ENCODE measurements around the gene MS4A6A. TPM values are rescaled to one million over a fixed set of nuclear protein-coding genes. Genes with fewer than 3 reads are reported as not detected.
A peak's percentile ranks its signal among the peaks of the same experiment; 100 is the strongest.
"Not testable (repeated sequence)": the region's sequence is repeated elsewhere in the genome, so short reads cannot be mapped to it uniquely, and the experiment has no call there.

The MS4A6A gene
- total and polyA plus RNA-seq, 5 experiments from 2014 or later: 1.2 to 2.6 (median 2.0) TPM; not detected in 1

DNA sequence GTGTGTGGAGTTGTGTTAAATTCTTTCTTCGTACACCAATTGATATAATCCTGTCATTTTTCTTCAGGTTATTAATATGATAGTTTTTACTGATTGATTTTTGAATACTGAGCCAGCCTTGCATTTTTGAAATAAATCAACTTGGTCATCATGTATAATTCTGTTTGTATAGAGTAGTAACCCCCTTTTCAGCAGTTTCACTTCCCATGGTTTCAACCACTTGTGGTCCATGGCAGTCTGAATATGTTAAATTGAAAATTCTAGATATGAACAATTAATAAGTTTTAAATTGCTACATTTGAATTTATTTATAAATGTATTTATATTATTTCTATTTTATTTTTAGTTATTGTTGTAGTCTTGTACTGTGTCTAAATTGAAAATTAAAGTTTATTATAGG is 32.6 kb downstream of the MS4A6A start:
- Mint-ChIP-seq H3K4me3 (no peak overlapping the region), H3K27me3 (no peaks in the 10 kb centered on the region), H3K9me3 (peaks cover 0 to 10% (median 0%) of the 10 kb centered on the region in 9 donors), H3K27ac (no peak overlapping the region), H3K36me3 (peaks cover 0 to 1% (median 0%) of the 10 kb centered on the region in 3 donors), H3K4me1 (no peaks in the 10 kb centered on the region)
- no peak for ATAC-seq
- no peak for DNase-seq
- POLR2A ChIA-PET: no interaction called here

DNA sequence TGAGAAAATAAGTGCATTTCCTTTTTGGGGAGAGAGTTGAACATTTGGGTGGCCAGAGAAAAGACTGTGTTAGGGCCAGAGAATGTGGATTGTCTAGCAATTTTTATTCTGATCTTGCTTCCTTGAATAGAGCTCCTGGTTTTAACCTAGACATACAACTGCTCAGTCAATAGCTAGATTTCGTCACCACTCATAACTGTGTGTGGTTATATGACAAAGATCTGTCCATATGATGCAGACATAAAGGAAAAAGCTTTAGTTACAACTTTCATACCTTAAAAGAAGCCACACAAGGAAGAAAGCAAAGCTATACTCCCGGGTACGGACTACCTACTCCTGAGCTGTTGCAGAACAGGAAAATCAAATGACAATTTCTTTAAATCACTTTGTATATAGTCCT is 37.2 kb downstream of the MS4A6A start:
- Mint-ChIP-seq H3K27me3 (peaks cover 0 to 2% (median 0%) of the 10 kb centered on the region in 5 donors), H3K36me3 (no peaks in the 10 kb centered on the region), H3K4me1 (no peaks in the 10 kb centered on the region), H3K4me3 (no peak overlapping the region), H3K9me3 (no peaks in the 10 kb centered on the region), H3K27ac (no peak overlapping the region)
- no peak for DNase-seq
- ATAC-seq: no peak
- POLR2A ChIA-PET: no interaction called here

DNA sequence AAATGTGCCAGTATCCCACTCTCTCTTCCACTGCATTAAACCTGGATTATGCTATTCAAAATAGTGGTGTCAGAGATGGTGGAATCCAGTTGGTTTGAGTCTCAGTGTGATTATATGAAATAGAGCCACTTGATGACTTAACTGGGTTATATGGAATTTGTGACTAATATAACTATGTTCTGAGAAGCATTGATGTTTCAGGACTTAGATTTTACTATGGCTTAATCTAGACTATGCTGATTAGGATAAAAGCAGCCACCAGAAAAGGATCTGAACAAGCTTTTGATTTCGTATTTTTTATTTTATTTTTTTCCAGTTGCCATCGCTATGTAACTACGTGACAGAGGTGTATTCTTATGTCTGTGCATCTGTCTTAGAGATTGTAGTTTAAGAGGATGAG is 39.1 kb downstream of the MS4A6A start:
- H3K36me3 Mint-ChIP-seq: no peaks in the 10 kb centered on the region
- no peaks in the 10 kb centered on the region for H3K9me3 Mint-ChIP-seq
- no peak for DNase-seq
- H3K27me3 Mint-ChIP-seq: peaks cover 0 to 2% (median 0%) of the 10 kb centered on the region in 5 donors
- POLR2A ChIA-PET: no interaction called here
- H3K27ac Mint-ChIP-seq: no peak overlapping the region
- no peak for ATAC-seq
- no peaks in the 10 kb centered on the region for H3K4me1 Mint-ChIP-seq
- H3K4me3 Mint-ChIP-seq: no peak overlapping the region

DNA sequence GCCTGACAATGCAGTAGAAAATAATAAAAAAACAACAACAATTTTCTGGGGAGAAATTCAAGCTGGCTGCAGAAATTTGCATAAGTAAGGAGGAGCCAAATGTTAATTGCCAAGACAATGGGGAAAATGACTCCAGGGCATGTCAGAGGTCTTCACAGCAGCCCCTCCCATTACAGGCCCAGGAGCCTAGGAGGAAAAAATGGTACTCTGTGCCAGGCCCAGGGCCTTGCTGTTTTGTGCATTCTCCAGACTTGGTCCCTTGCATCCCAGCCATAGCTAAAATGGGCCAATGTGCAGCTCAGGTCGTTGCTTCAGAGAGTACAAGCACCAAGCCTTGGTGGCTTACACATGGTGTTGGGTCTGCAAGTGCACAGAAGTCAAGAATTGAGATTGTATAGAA is 49.0 kb downstream of the MS4A6A start:
- POLR2A ChIA-PET: no interaction called here
- ATAC-seq (no peak), DNase-seq (no peak)
- Mint-ChIP-seq H3K4me3 (no peak overlapping the region), H3K9me3 (peaks cover 0 to 23% (median 5%) of the 10 kb centered on the region in 9 donors), H3K27me3 (peaks cover 6 to 13% (median 10%) of the 10 kb centered on the region in 5 donors), H3K36me3 (peaks cover 0 to 7% (median 2%) of the 10 kb centered on the region in 3 donors), H3K27ac (no peak overlapping the region), H3K4me1 (peaks cover 0 to 4% (median 0%) of the 10 kb centered on the region in 4 donors)

DNA sequence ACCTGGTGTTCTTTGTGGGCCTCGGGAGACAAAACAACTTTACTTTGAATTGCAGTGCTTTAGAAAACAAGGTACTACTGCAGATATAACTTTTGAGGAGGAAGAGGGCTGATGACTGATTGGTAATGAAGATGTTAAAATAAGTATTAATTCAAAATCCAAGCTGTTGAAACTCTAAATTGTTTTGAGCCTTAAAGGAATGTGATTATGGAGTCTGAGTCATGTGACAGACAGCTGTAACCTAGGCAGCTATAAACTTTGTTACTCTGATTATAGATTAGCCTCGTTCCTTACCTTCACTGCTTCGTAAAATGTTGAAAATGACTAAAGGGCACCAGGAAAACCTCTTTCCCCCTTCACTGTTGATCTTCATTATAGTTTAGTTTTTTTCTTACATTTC is 51.0 kb downstream of the MS4A6A start:
- Mint-ChIP-seq H3K9me3 (peaks cover 0 to 20% (median 5%) of the 10 kb centered on the region in 9 donors), H3K27me3 (peaks cover 6 to 10% (median 7%) of the 10 kb centered on the region in 5 donors), H3K4me3 (no peak overlapping the region), H3K4me1 (peaks cover 0 to 4% (median 0%) of the 10 kb centered on the region in 4 donors), H3K36me3 (peaks cover 0 to 6% (median 2%) of the 10 kb centered on the region in 3 donors), H3K27ac (peak overlapping the region in 1 of 10 donors; percentile 78)
- no peak for DNase-seq
- POLR2A ChIA-PET: no interaction called here
- ATAC-seq: no peak

DNA sequence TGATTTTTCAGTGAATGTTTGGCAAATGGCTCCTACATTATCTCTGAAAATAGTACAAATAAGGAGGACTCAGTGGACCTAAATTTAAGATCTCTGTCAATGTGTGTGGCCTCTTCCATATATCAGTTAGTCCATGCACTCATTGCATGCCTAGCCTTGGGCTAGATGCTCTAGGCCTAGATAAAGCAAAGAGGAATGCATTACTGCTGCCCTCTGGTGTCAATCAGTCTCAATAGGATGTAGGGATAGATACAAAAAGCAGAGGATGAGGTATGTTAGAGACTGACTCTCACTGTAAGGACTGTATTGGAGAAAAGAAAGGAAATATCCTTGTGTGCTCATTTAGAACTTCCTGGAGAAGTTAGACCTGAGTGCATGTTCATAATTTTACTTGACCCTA is 52.4 kb downstream of the MS4A6A start:
- peak in 1 of 2 donors; percentile 29 for ATAC-seq
- Mint-ChIP-seq H3K9me3 (peaks cover 0 to 13% (median 2%) of the 10 kb centered on the region in 9 donors), H3K36me3 (peaks cover 0 to 2% (median 0%) of the 10 kb centered on the region in 3 donors), H3K4me3 (no peak overlapping the region), H3K27me3 (peaks cover 0 to 6% (median 6%) of the 10 kb centered on the region in 5 donors), H3K27ac (no peak overlapping the region), H3K4me1 (peaks cover 0 to 7% (median 0%) of the 10 kb centered on the region in 4 donors)
- peak in 1 of 10 donors; percentile 10 for DNase-seq
- POLR2A ChIA-PET: no interaction called here

DNA sequence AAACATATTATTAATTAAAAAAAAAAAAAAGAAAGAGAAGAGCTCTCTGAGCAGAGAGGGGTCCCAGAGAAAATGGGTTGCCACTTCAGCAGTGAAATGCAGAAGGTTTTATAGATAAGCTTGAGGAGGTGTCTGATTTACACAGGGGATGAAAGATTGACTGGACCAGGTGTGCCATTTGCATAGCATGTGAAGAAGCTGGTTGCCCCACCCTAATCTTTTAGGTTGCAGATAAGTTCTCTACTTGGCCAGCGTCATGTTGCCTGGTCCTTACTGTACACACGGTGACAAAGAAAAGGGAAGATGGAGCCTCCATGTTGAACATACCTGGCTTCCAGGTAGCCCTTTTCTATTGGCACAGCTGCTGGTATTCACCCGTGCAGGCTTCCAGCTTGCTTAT is 53.0 kb downstream of the MS4A6A start:
- no peak overlapping the region for H3K4me3 Mint-ChIP-seq
- peaks cover 0 to 11% (median 0%) of the 10 kb centered on the region in 4 donors for H3K4me1 Mint-ChIP-seq
- ATAC-seq (no peak), DNase-seq (no peak)
- peaks cover 0 to 13% (median 2%) of the 10 kb centered on the region in 9 donors for H3K9me3 Mint-ChIP-seq
- H3K36me3 Mint-ChIP-seq: peaks cover 0 to 2% (median 0%) of the 10 kb centered on the region in 3 donors
- H3K27me3 Mint-ChIP-seq: peaks cover 0 to 6% (median 6%) of the 10 kb centered on the region in 5 donors
- no peak overlapping the region for H3K27ac Mint-ChIP-seq
- POLR2A ChIA-PET: no interaction called here

DNA sequence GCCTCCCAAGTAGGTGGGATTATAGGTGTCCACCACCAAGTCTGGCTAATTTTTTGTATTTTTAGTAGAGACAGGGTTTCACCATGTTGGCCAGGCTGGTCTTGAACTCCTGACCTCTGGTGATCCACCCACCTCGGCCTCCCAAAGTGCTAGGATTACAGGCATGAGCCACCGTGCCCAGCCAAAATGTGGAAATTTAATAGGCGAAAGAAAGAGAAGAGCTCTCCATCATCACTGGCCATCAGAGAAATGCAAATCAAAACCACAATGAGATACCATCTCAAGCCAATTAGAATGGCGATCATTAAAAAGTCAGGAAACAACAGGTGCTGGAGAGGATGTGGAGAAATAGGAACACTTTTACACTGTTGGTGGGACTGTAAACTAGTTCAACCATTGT is 54.0 kb downstream of the MS4A6A start:
- POLR2A ChIA-PET, H3K27ac Mint-ChIP-seq, H3K9me3 Mint-ChIP-seq, H3K27me3 Mint-ChIP-seq, H3K4me3 Mint-ChIP-seq, ATAC-seq, DNase-seq, H3K36me3 Mint-ChIP-seq: not testable (repeated sequence)
- H3K4me1 Mint-ChIP-seq: peaks cover 0 to 16% (median 0%) of the 10 kb centered on the region in 4 donors

DNA sequence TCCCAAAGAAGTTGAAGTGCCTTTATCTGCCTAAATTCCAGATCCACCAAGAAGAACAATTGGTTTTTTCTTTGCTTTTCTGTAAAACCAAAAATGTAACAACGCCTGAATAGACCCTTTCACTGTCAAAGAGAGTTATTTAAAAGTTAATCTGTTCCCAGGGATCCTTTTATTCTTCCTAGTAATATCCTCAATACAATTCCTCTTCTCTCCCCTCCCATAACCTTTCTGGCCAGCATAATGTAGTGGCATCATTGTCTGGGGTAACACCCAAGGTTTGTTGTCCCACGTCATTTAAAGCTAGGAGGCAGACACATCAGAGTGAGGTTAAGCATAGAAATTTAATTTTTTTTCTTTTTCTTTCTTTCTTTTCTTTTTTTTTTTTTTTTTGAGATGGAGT is 54.5 kb downstream of the MS4A6A start:
- H3K27me3 Mint-ChIP-seq: peaks cover 0 to 2% (median 0%) of the 10 kb centered on the region in 5 donors
- H3K36me3 Mint-ChIP-seq: no peaks in the 10 kb centered on the region
- POLR2A ChIA-PET: no interaction called here
- DNase-seq (no peak), ATAC-seq (no peak)
- peaks cover 0 to 16% (median 0%) of the 10 kb centered on the region in 4 donors for H3K4me1 Mint-ChIP-seq
- no peak overlapping the region for H3K4me3 Mint-ChIP-seq
- H3K9me3 Mint-ChIP-seq: peaks cover 0 to 3% (median under 1%) of the 10 kb centered on the region in 9 donors
- no peak overlapping the region for H3K27ac Mint-ChIP-seq

DNA sequence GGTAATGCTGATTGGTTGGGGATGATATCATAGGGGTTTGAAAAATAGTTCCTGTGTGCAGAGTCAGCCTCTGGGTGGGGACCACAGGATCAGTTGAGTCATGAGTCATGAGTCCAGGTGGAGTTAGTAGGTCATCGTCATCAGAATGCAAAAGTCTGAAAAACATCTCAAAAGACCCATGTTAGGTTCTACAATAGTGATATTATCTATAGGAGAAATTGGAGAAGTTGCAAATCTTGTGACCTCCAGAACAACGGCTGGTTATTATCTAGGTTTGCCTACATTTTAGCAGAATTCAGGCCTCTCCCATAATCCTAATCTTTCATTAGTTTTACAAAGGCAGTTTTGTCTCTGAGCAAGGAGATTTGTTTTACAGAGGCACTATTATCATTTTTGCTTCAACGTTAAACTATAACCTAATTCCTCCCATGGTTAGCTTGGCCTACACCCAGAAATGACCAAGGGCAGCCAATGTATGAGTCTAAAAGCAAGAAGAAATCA is 55.5 kb downstream of the MS4A6A start:
- POLR2A ChIA-PET: no interaction called here
- Mint-ChIP-seq H3K27ac (no peak overlapping the region), H3K4me1 (peaks cover 0 to 16% (median 0%) of the 10 kb centered on the region in 4 donors), H3K36me3 (no peaks in the 10 kb centered on the region), H3K4me3 (no peak overlapping the region), H3K9me3 (no peaks in the 10 kb centered on the region), H3K27me3 (peaks cover 0 to 4% (median under 1%) of the 10 kb centered on the region in 5 donors)
- ATAC-seq (no peak), DNase-seq (no peak)

DNA sequence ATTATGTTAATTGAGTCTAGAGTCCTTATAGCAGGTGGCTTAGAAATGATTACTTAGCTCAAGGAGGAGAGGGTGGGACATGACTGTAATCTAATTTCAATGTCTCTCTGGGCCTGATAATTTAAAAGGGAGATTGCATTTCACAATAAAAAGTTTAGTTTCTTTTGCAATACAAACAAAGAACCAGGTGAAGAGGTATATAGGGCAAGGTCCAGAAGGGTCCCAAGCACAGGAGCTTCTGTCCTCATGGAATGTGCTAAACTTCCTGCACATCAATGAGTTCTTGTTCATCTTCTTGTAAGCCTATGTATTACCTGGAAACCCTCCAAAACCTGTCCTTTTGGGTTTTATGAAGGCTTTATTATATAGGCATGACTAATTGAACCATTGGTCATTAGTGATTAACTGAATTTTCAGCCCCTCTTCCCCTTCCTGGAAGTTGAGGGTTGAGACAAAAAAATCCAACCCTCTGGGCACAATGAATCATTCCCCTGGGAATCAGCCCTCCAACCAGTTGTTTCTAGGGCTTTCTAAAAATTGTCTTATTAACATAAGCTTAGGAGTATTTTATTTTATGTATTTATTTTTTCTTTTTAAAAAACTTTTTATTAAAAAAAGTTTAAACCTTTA is 56.8 kb downstream of the MS4A6A start:
- peaks cover 0 to 6% (median 2%) of the 10 kb centered on the region in 5 donors for H3K27me3 Mint-ChIP-seq
- no peak for DNase-seq
- no peak for ATAC-seq
- no peak overlapping the region for H3K27ac Mint-ChIP-seq
- no peak overlapping the region for H3K4me3 Mint-ChIP-seq
- H3K36me3 Mint-ChIP-seq: no peaks in the 10 kb centered on the region
- POLR2A ChIA-PET: no interaction called here
- no peaks in the 10 kb centered on the region for H3K9me3 Mint-ChIP-seq
- H3K4me1 Mint-ChIP-seq: peaks cover 0 to 16% (median 0%) of the 10 kb centered on the region in 4 donors

DNA sequence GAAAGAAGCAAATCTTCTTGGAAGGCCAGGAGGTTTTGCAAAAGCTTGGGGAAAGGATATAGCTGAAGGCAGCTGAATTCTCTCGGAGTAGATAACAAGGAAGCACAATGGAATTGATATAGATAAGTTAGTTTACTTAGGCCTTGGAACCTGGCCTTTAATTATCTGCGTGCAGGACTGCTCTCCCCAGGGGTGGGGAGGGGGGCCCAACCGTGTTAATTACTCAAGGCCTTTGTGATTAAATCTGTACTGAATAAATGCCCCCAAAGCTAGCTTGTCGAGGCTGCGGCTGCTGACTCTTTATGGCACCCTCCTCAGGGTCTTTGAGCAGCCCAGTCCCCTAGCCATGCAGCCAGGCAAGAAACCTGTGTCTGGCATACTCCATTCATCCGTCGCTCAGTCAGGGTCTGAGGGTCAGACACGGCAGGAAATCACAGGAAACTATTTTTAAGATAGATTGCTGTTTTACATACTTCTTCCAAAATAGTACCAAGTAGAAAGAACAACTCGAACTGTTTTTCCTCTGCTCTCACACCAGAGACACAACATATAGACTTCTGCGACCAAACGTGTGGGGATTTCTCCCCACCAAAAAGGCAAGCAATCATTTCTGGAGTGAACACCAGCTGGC is 58.0 kb downstream of the MS4A6A start:
- H3K4me3 Mint-ChIP-seq: no peak overlapping the region
- POLR2A ChIA-PET: no interaction called here
- H3K36me3 Mint-ChIP-seq: no peaks in the 10 kb centered on the region
- DNase-seq (no peak), ATAC-seq (no peak)
- no peaks in the 10 kb centered on the region for H3K9me3 Mint-ChIP-seq
- no peak overlapping the region for H3K27ac Mint-ChIP-seq
- H3K27me3 Mint-ChIP-seq: peaks cover 0 to 10% (median 2%) of the 10 kb centered on the region in 5 donors
- H3K4me1 Mint-ChIP-seq: peaks cover 0 to 14% (median 0%) of the 10 kb centered on the region in 4 donors

Data from naive thymus-derived CD8-positive, alpha-beta T cell (primary cell).